HG03175 (cell line): ENCODE results near the gene VPS13A.
A peak's percentile ranks its signal among the peaks of the same experiment; 100 is the strongest.

Experiments
- ATAC-seq: cut with Tn5 transposase; IDR thresholded peaks from one replicate; pipeline ENCODE4 v1.9.1; 2021; ENCODE audit warnings: mild to moderate bottlenecking, moderate library complexity; ENCODE audit not compliant: unreplicated experiment

The VPS13A gene

GRCh38 chr9:77454663-77455062, 277.3 kb downstream of the VPS13A start:
- no peak for ATAC-seq

- ATAC-seq: peak; percentile 52
These were observed 278.1 kb downstream of the VPS13A start for GRCh38 chr9:77455312-77455927.

- peak; percentile 79 for ATAC-seq
These were observed 279.6 kb downstream of the VPS13A start for GRCh38 chr9:77456829-77457437.

DNA sequence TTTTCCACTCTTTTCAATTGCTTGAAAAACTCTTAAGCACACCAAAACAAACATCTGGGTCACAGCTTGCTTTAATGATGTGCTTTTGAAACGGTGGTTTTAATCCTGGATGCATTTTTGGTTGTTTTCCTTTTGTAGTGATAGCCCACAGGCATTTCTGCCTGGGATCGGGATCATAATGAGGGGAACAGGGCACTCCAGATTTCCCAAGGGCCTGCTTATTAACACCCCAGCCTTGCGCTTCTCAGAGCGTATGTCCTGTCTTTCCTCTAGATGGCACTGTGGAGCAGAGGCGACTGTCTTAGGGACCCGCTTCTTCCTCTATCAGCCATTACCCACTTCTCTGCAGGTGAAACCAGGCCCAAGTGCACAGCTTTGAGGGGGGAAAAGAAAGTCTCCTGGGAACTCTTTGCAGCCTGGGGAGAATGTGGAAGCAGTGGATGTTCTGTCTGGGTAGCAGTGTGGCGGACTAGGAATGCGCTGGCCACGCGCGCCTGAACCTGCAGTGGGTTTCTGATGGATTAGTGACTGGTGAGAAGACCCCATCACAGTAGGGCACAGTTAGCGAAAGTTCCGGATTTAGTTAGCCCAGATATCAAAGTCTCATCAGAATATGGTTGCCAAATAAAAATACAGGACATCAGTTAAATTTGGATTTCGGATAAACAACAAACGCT, 280.7 kb downstream of the VPS13A start:
- peak; percentile 80 for ATAC-seq

GRCh38 chr9:77460938-77461337, 283.6 kb downstream of the VPS13A start:
- no peak for ATAC-seq

DNA sequence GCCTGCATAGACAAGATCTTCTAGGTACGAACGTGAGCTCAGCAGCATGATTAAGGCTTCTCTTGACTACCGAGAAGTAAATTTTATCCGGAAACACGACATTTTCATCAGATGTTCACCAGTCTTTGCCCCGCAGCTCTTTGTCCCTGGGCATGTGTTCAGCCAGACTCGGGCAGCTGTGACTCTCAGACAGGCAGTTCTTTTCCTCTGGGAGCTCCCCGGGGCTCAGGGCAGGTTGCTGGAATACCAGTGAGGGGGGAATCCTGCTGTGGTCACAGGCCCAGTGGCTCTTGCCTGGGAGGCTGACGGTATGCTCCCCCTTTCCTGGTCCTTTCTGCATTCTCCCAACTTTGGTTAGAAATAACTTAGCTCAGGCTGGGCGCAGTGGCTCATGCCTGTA, 284.7 kb downstream of the VPS13A start:
- no peak for ATAC-seq

- ATAC-seq: no peak
These were observed 285.8 kb downstream of the VPS13A start for GRCh38 chr9:77463151-77463550.

- ATAC-seq: no peak
These were observed 287.3 kb downstream of the VPS13A start for GRCh38 chr9:77464661-77465060.

GRCh38 chr9:77469515-77470231, 292.3 kb downstream of the VPS13A start:
- ATAC-seq: no peak
